ENCODE data around the gene OR5I1.
A peak's percentile ranks its signal among the peaks of the same experiment; 100 is the strongest.
"Not testable (repeated sequence)": the region's sequence is repeated elsewhere in the genome, so short reads cannot be mapped to it uniquely, and the experiment has no call there.

Gene OR5I1

DNA sequence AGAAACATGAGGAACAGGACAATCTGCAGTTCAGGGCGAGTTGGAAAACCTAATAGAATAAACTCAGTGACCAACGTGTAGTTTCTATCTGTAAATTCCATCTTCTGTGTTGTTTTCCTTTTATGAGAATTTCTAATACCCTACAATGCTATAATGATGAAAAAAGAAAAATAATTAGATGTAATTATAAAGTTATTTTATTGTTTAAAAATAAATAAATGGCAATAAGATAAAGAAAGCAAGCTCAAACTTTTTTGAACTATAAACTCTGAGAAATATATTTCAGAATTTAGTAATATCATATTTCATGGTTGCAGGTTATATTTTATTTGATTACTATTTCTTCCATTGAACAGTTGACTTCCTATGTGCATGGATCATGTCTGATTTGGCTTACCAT is at the start of gene OR5I1:
OR5I1 (minus strand) TSS at position 101 of the 400 bp plus-strand sequence; CDS start at position 101, 0 bp downstream.
- no peak for DNase-seq (ENCODE audit: low spot score)

GRCh38 chr11:55970935-55971334 is 34.7 kb upstream of the OR5I1 start:
- DNase-seq (ENCODE audit: low spot score) = no peak

GRCh38 chr11:55969845-55970244 is 33.6 kb upstream of the OR5I1 start, which contains the start of gene OR10AG1:
Gene OR10AG1, minus strand, starts transcription at chr11:55969945. Its CDS starts 38 bp downstream, at chr11:55969907.
- no peak for DNase-seq (ENCODE audit: low spot score)

GRCh38 chr11:55967914-55968313 is 31.7 kb upstream of the OR5I1 start:
- no peak for DNase-seq (ENCODE audit: low spot score)

DNA sequence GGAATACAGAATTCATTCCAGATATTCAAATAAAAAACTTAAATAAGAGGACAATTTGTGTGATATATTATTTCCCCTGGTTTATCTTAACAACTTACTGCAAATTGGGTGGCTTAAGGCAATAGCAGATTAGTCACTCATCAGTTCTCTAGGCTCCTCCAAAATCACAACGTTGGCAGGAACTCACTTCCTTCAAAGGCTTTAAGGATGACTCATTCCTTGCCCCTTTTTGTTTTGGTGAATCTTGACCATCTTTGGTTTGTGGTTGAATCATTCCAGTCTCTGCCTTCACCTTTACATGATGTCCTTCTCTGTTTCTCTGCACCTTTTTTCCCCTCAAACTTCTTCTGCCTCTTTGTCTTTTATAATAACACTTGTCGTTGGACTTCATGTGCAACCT is 30.2 kb upstream of the OR5I1 start:
- no peak for DNase-seq (ENCODE audit: low spot score)

GRCh38 chr11:55956521-55956920 is 20.3 kb upstream of the OR5I1 start:
- DNase-seq (ENCODE audit: low spot score) = no peak

DNA sequence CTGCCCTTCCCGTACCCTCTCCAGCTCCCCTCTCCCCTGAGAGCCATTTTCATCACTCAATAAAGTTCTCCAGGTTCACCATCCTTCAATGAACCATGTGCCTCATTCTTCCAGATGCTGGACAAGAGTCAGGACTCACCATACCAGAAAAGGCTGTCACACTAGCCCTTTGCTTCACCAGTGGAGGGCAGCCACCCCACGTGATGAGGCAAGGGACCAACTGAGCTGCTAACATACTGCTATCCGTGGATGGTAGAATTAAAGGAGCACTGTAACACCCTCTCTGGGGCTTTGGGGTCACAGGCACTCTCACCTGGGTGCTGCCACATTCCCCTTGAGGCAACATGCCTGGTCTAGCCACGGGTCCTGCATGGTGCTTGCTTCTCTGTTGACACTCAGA is 13.1 kb upstream of the OR5I1 start:
- no peak for DNase-seq (ENCODE audit: low spot score)

DNA sequence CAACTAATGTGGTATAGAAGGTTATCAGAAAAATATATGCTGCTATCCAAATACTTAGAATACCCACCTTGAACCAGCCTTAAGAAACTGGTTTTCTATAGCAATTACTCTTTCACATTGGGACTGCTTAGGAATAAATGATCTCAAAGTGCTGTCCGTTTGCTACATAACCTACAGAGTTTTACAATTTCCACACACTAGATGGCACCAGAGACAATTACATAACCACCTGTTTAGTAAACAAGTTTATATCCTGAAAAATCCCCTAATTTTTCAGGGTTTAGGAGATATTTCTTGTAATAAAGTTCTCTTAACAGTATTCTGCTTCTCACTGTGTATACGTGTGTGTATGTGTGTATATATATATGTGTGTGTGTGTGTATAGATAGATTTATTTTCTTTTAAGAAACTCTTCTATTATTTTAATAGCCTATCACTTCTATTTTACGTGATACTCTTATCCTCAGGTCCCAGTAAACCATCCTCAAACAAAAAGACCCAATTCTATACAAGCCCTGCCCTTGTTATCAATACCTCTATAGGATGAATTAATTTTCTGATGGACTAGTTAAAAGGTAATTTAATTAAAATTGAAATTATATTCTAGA is 6.7 kb upstream of the OR5I1 start:
- DNase-seq (ENCODE audit: low spot score) = peak; percentile 52

DNA sequence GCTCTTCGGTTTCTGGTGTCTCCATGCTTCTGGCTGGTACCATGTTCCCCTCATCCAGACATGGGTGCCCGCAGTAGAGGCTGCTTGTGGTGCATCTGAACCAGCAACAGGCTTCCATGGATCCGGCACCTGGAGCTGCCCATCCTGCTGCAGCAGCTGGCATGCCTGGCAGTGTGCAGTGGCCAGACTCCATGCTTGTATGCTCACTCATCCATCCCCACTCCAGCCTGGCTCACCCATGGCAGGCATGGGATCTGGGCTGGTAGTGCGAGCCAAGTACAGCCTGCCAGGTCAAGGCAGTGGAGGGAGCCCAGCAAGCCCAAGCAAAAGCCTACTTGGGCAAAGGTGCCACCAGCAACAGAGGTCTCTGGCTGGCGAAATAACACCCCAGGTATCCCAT is 15.7 kb downstream of the OR5I1 start:
- no peak for DNase-seq (ENCODE audit: low spot score)

GRCh38 chr11:55914482-55914881 is 21.7 kb downstream of the OR5I1 start, which contains the start of gene OR5W2:
Gene OR5W2, minus strand, starts transcription at chr11:55914582. Its CDS starts 0 bp downstream, at chr11:55914582.
- no peak for DNase-seq (ENCODE audit: low spot score)

DNA sequence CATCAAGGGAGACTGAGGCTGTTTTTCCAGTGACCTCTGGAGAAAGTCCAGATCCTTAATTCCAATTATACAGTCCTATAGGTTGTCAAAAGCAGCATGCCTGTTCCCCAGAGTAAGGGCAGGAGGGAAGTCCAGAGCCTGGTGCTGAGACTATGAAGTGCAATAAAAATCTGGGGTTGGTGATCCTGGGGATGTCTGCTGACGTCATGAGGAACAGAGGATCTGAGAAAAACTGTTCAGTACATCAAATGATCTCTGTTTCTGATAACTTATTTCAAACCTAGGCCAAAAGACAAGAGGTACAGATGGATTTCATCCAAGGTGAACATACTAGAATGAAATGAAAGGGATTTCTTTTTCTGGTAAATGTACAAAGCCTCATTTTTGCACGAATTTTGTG is 33.9 kb downstream of the OR5I1 start:
- DNase-seq (ENCODE audit: low spot score) = no peak

DNA sequence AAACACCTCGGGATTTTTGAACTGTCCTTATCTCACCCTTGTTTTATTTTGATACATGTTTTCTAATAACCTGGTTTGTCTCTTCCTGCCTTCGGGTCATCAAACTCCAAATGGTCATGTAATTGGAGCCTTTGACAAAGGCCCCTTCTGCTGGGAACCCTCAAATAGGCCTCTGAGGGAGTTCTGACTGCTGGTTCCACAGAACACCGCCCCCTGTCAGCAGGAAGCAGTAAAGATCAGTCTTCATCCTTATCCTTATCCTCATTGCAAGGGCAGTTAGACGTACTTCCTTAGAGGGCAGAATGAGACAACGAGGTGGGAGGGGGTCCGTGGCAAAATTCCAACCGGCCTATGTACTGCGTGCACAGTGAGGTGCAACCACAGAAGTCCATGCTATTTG is 41.0 kb downstream of the OR5I1 start:
- no peak for DNase-seq (ENCODE audit: low spot score)

DNA sequence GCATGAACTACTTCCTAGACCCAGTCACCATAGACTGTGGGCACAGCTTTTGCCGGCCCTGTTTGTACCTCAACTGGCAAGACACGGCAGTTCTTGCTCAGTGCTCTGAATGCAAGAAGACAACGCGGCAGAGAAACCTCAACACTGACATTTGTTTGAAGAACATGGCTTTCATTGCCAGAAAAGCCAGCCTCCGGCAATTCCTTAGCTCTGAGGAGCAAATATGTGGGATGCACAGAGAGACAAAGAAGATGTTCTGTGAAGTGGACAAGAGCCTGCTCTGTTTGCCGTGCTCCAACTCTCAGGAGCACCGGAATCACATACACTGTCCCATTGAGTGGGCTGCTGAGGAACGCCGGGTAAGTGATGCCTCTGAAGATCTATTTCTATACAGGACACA is 50.7 kb downstream of the OR5I1 start:
- DNase-seq (ENCODE audit: low spot score) = not testable (repeated sequence)

Measured in SW480 (cell line).